ENCODE measurements around the gene SEH1L. TPM values are rescaled to one million over a fixed set of nuclear protein-coding genes. Genes with fewer than 3 reads are reported as not detected.
A peak's percentile ranks its signal among the peaks of the same experiment; 100 is the strongest.

The SEH1L gene
- total RNA-seq, 1 experiment from 2014 or later = 116 TPM

- Mint-ChIP-seq H3K27me3 (ENCODE audit: insufficient read depth, unreplicated experiment) (no peaks in the 10 kb centered on the region), H3K4me1 (ENCODE audit: low read depth, unreplicated experiment) (no peaks in the 10 kb centered on the region), H3K36me3 (ENCODE audit: insufficient read depth, unreplicated experiment) (peaks cover 5% of the 10 kb centered on the region), H3K4me3 (ENCODE audit: unreplicated experiment) (no peak overlapping the region), H3K9me3 (ENCODE audit: unreplicated experiment) (no peaks in the 10 kb centered on the region), H3K27ac (ENCODE audit: unreplicated experiment) (no peak overlapping the region)
- Histone ChIP-seq H3K27me3 (replicated peaks; ENCODE audit: control insufficient read depth, insufficient read depth, low read length) (no peaks in the 10 kb centered on the region), H3K36me3 (ENCODE audit: control insufficient read depth, insufficient read depth, low read length) (peaks cover 1% of the 10 kb centered on the region; the same call in 1 of the 2 replicates), H3K9me3 (no peaks in the 10 kb centered on the region), H3K4me3 (ENCODE audit: low read depth, low read length) (no peak overlapping the region), H3K4me1 (no peaks in the 10 kb centered on the region)
- no peak for DNase-seq
- ChIA-PET POLR2A (no interaction called here), CTCF (interaction anchor here (0.6 kb wide), 1 partner anchor 608 kb away, joined by 4 read pairs; no protein-coding TSS in a partner anchor)
- intact Hi-C loops (cut with micrococcal nuclease; ENCODE audit: unreplicated experiment) = no loop called here
- no peak for TF ChIP-seq CTCF (IDR thresholded peaks at IDR 0.05; ENCODE audit: insufficient read depth in 1 of 2, low read depth in 1 of 2, low read length in 1 of 2, severe bottlenecking in 1 of 2, unreplicated experiment in 1 of 2)
- BruUV-seq (replicated peaks) = no TSS peak
Observed at GRCh38 chr18:12998332-12999060, 50.7 kb downstream of the SEH1L start.

DNA sequence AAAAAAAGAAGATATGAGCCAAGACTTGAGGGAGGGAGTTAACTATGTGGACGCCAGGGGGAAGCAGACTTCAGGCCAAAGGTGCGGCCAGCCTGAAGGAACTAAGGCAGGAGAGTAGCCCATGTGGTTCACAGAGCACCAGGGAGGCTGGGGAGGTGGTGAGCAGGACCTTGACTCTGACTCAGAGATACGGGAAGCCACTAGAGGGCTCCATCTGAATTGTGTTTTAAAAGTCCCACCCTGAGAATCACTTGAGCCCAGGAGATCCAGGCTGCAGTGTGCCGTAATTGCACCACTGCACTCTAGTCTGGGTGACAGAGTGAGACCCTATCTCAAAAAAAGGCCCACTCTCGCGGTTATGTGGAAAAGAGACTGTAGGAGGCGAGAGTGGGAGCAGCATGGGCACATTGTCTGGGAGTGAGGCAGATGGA lies 55.7 kb downstream of the SEH1L start:
- Mint-ChIP-seq H3K4me3 (ENCODE audit: unreplicated experiment) (no peak overlapping the region), H3K36me3 (ENCODE audit: insufficient read depth, unreplicated experiment) (peaks cover 18% of the 10 kb centered on the region), H3K27ac (ENCODE audit: unreplicated experiment) (no peak overlapping the region), H3K9me3 (ENCODE audit: unreplicated experiment) (no peaks in the 10 kb centered on the region), H3K27me3 (ENCODE audit: insufficient read depth, unreplicated experiment) (no peaks in the 10 kb centered on the region), H3K4me1 (ENCODE audit: low read depth, unreplicated experiment) (peaks cover 6% of the 10 kb centered on the region)
- H3K9me3 ChIP-seq = no peaks in the 10 kb centered on the region
- intact Hi-C loops (cut with micrococcal nuclease; ENCODE audit: unreplicated experiment) = loop anchor here (1.0 kb wide), 2 partner anchors 150 to 156 kb away; no protein-coding TSS in a partner anchor
- TF ChIP-seq CTCF (IDR thresholded peaks at IDR 0.05; ENCODE audit: insufficient read depth in 1 of 2, low read depth in 1 of 2, low read length in 1 of 2, severe bottlenecking in 1 of 2, unreplicated experiment in 1 of 2) = peak; percentile 42 to 50
- peaks cover 4% of the 10 kb centered on the region for H3K36me3 ChIP-seq (ENCODE audit: control insufficient read depth, insufficient read depth, low read length)
- peaks cover 4% of the 10 kb centered on the region; the same call in 1 of the 2 replicates for H3K4me1 ChIP-seq
- ChIA-PET POLR2A (no interaction called here), CTCF (no interaction called here)
- no peak overlapping the region for H3K4me3 ChIP-seq (ENCODE audit: low read depth, low read length)
- no TSS peak for BruUV-seq (replicated peaks)
- DNase-seq = peak; percentile 69 to 75
- H3K27me3 ChIP-seq (replicated peaks; ENCODE audit: control insufficient read depth, insufficient read depth, low read length) = no peaks in the 10 kb centered on the region

DNA sequence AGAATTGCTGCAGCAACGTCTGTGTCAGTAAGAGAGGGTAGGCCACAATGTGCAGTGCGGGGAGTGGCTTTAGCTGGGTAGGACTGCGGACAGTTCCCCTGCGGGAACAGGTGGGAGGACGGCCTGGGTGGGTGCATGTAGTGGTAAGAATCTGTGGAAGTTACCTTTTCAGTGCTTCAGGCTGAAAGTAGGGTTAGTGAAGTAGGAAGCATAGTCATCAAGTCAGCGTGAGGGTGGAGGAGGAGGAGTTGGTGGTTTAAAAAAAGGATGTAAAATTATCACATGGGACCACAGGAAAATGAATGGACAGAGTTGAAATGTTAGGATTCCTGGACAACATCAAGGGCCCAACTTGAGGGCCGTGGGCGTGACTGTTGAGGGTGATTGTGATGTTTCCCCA lies 56.6 kb downstream of the SEH1L start:
- H3K4me3 ChIP-seq (ENCODE audit: low read depth, low read length) = no peak overlapping the region
- Mint-ChIP-seq H3K27me3 (ENCODE audit: insufficient read depth, unreplicated experiment) (no peaks in the 10 kb centered on the region), H3K4me3 (ENCODE audit: unreplicated experiment) (no peak overlapping the region), H3K4me1 (ENCODE audit: low read depth, unreplicated experiment) (peaks cover 6% of the 10 kb centered on the region), H3K9me3 (ENCODE audit: unreplicated experiment) (no peaks in the 10 kb centered on the region), H3K36me3 (ENCODE audit: insufficient read depth, unreplicated experiment) (peaks cover 26% of the 10 kb centered on the region), H3K27ac (ENCODE audit: unreplicated experiment) (no peak overlapping the region)
- TF ChIP-seq CTCF (IDR thresholded peaks at IDR 0.05; ENCODE audit: insufficient read depth in 1 of 2, low read depth in 1 of 2, low read length in 1 of 2, severe bottlenecking in 1 of 2, unreplicated experiment in 1 of 2) = no peak
- peaks cover 4% of the 10 kb centered on the region for H3K36me3 ChIP-seq (ENCODE audit: control insufficient read depth, insufficient read depth, low read length)
- POLR2A ChIA-PET = no interaction called here
- no peak for DNase-seq
- no peaks in the 10 kb centered on the region for H3K27me3 ChIP-seq (replicated peaks; ENCODE audit: control insufficient read depth, insufficient read depth, low read length)
- H3K4me1 ChIP-seq = peaks cover 4% of the 10 kb centered on the region; the same call in 1 of the 2 replicates
- no TSS peak for BruUV-seq (replicated peaks)
- H3K9me3 ChIP-seq = no peaks in the 10 kb centered on the region
- intact Hi-C loops (cut with micrococcal nuclease; ENCODE audit: unreplicated experiment) = no loop called here
- CTCF ChIA-PET = interaction anchor here (1.3 kb wide), 1 partner anchor 13 kb away, joined by 6 read pairs; the partner anchor contains the start of gene CEP192
